Tibial artery (tissue), 4 donors: Measurements from ENCODE around the gene ZNF619.
A peak's percentile ranks its signal among the peaks of the same experiment; 100 is the strongest.

Experiments
- DNase-seq, 2 donors: peaks; one replicate each; pipeline ENCODE4 v3.0.0-alpha.2; 2019
- H3K27ac ChIP-seq, 2 donors: fragments of 200-600 bp; sonication (generic) in 1 of 2; 1 replicate in 1 of 2; 2 replicates in 1 of 2; pipeline ENCODE4 v1.5.1; 2018 to 2019; ENCODE audit warnings: mild to moderate bottlenecking in 1 of 2
- H3K27me3 ChIP-seq, 2 donors: fragments of 200-600 bp; sonication (generic) in 1 of 2; one replicate each; pipeline versions ENCODE4 v1.5.1 to v1.6.0; 2016 to 2019
- H3K36me3 ChIP-seq, 3 donors: fragments of 200-600 bp; sonication (generic) in 2 of 3; one replicate each; pipeline ENCODE4 v1.5.1; 2016 to 2019; ENCODE audit warnings: mild to moderate bottlenecking in 2 of 3
- H3K4me1 ChIP-seq, 4 donors: fragments of 200-600 bp; sonication (generic) in 2 of 4; 1 replicate in 3 of 4; 2 replicates in 1 of 4; pipeline ENCODE4 v1.5.1; 2016 to 2019
- H3K4me3 ChIP-seq, 2 donors: fragments of 200-600 bp; sonication (generic) in 1 of 2; 1 replicate in 1 of 2; 2 replicates in 1 of 2; pipeline ENCODE4 v1.5.1; 2018 to 2019; ENCODE audit warnings: mild to moderate bottlenecking in 2 of 2
- H3K9me3 ChIP-seq, 3 donors: fragments of 200-600 bp; sonication (generic) in 1 of 3; one replicate each; pipeline ENCODE4 v1.5.1; 2016 to 2019
- CTCF ChIP-seq, 2 experiments: fragments of 200-600 bp in 1 of 2; fragments of 450-650 bp in 1 of 2; IDR thresholded peaks; one replicate each; pipeline ENCODE4 v1.5.1; 2017 to 2019; ENCODE audit warnings: antibody characterized with exemption in 2 of 2, mild to moderate bottlenecking in 1 of 2, moderate library complexity in 1 of 2
- intact Hi-C: fragments of 100-400 bp; cut with DNase I; formaldehyde crosslinking; loops from one replicate; pipeline ENCODE4 v1.15.0; 2023; ENCODE audit warnings: low total_unique reads

The ZNF619 gene

DNA sequence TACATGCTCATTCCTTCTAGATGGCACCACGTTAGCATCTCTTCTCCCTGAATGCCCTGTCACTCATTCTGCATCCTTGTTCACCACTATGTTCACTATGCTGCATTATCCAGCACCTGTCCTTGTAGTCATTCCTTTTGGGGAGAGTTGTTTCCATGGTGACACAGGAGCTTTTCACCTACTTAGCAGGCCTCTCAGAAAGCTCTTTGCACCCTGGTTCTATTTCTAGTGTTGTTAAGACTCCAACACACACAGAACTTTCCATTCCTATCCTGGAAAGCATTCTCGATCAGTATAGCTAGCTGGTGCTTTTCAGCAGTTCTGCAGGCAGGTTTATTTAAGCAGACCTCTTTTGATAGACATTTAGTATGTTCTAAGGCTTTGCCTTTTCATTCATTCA lies 26.5 kb upstream of the ZNF619 start:
- Histone ChIP-seq H3K27me3 (no peaks in the 10 kb centered on the region), H3K36me3 (peaks cover 7 to 11% (median 10%) of the 10 kb centered on the region in 3 donors), H3K9me3 (no peaks in the 10 kb centered on the region), H3K4me1 (peaks cover 0 to 17% (median 10%) of the 10 kb centered on the region in 4 donors), H3K4me3 (no peak overlapping the region), H3K27ac (no peak overlapping the region)
- TF ChIP-seq CTCF (IDR thresholded peaks at IDR 0.05), result no peak
- DNase-seq, result no peak
- intact Hi-C loops, result no loop called here

- Histone ChIP-seq H3K27ac (peak overlapping the region in 1 of 2 donors; percentile 95), H3K4me3 (no peak overlapping the region), H3K9me3 (no peaks in the 10 kb centered on the region), H3K36me3 (peaks cover 0 to 2% (median 1%) of the 10 kb centered on the region in 3 donors), H3K4me1 (peaks cover 0 to 22% (median 14%) of the 10 kb centered on the region in 4 donors), H3K27me3 (no peaks in the 10 kb centered on the region)
- no peak for TF ChIP-seq CTCF (IDR thresholded peaks at IDR 0.05)
- DNase-seq, result no peak
- intact Hi-C loops, result no loop called here
Observed at GRCh38 chr3:40451551-40451950, 25.4 kb upstream of the ZNF619 start.

GRCh38 chr3:40452057-40452456 lies 24.9 kb upstream of the ZNF619 start:
- H3K9me3 ChIP-seq, result no peaks in the 10 kb centered on the region
- DNase-seq, result no peak
- H3K27ac ChIP-seq, result peak overlapping the region; percentile 92 to 95
- intact Hi-C loops, result no loop called here
- no peaks in the 10 kb centered on the region for H3K27me3 ChIP-seq
- TF ChIP-seq CTCF (IDR thresholded peaks at IDR 0.05), result no peak
- peak overlapping the region in 1 of 2 donors; percentile 80 for H3K4me3 ChIP-seq
- H3K4me1 ChIP-seq, result peaks cover 0 to 23% (median 15%) of the 10 kb centered on the region in 4 donors
- H3K36me3 ChIP-seq, result no peaks in the 10 kb centered on the region

DNA sequence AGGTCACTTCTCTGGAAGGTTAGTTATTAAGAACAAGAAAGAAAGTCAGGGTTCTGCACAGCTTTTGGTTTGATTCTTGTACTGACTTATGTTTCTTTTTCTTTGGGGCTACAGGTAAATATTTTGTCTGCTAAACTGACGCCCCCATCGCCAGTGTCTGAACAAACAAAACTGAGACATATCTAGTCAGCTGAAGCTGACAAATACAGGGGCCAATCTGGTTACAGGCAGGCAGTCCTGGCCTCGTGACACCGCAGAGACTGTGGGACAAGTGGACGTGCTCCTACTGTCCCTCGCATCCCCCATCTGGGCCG lies 24.4 kb upstream of the ZNF619 start:
- H3K36me3 ChIP-seq, result no peaks in the 10 kb centered on the region
- H3K4me1 ChIP-seq, result peaks cover 0 to 23% (median 15%) of the 10 kb centered on the region in 4 donors
- DNase-seq, result no peak
- H3K4me3 ChIP-seq, result peak overlapping the region; percentile 74 to 80
- no peaks in the 10 kb centered on the region for H3K27me3 ChIP-seq
- peak overlapping the region; percentile 92 to 95 for H3K27ac ChIP-seq
- TF ChIP-seq CTCF (IDR thresholded peaks at IDR 0.05), result no peak
- intact Hi-C loops, result no loop called here
- no peaks in the 10 kb centered on the region for H3K9me3 ChIP-seq

DNA sequence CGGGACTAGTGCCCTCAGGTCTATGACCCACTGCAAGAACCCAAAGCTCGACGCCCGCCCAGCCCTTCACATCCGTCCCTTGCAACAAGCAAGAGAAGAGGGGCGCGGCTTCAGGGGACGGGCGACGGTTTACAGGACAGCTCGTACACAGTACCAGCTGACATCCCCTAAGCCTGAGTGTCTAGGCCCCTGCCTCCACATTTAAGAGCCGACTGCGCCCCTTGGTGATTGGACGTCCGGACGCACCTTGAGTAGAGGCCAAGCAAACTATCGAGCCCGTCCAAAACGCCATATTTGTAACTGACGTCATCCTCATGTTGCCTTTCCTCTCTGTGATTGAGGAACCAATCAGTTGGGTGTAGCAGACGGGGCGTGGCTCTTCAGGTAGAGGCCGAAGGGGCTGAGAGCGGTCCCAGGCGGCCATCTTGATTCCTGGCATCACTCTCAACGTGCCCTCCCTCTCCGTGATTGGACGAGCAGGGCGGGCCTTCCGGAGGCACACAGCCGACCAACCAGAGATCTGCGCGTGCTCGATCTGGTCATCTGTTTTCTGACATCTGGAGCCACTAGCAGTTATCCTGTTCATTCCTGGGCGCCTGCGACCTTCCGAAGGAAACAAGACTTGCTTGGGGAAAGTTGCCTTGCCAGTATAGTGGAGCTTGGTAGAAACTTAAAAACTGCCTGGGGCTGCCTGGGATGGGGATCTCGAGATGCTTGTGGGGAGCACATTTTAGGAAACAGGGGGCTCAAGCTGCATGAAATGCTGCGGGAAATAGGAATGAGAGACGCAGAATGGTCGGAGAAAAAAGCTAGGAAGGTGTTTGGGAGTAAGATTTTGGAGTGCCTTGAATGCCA lies 23.8 kb upstream of the ZNF619 start:
- intact Hi-C loops, result no loop called here
- Histone ChIP-seq H3K36me3 (peaks cover 0 to 1% (median 0%) of the 10 kb centered on the region in 3 donors), H3K4me3 (peak overlapping the region; percentile 74 to 80), H3K9me3 (no peaks in the 10 kb centered on the region), H3K27me3 (no peaks in the 10 kb centered on the region), H3K4me1 (peaks cover 0 to 28% (median 20%) of the 10 kb centered on the region in 4 donors), H3K27ac (peak overlapping the region; percentile 92 to 95)
- no peak for TF ChIP-seq CTCF (IDR thresholded peaks at IDR 0.05)
- peak; percentile 99 for DNase-seq
